ENCODE measurements around the gene RPS5.
"Not testable (repeated sequence)": the region's sequence is repeated elsewhere in the genome, so short reads cannot be mapped to it uniquely, and the experiment has no call there.

The RPS5 gene

GRCh38 chr19:58386576-58387337 lies at the start of gene RPS5:
Gene RPS5, plus strand, starts transcription at chr19:58387269. Its CDS starts 869 bp downstream, at chr19:58388138.
- Mint-ChIP-seq H3K36me3 (ENCODE audit: insufficient read depth) (peaks cover 63% of the 10 kb centered on the region), H3K27ac (ENCODE audit: low read depth) (peak within 1 kb of the TSS; percentile 98), H3K9me3 (no peaks in the 10 kb centered on the region), H3K27me3 (no peaks in the 10 kb centered on the region), H3K4me1 (peaks cover 29% of the 10 kb centered on the region), H3K4me3 (peak within 1 kb of the TSS; percentile 89)
- DNase-seq (ENCODE audit: low spot score in 2 of 2) (peak; percentile 83 to 95), ATAC-seq (replicated peaks; ENCODE audit: extremely low read depth, poor library complexity, severe bottlenecking) (peak; percentile 95)

GRCh38 chr19:58338336-58338735 lies 48.7 kb upstream of the RPS5 start:
- no peaks in the 10 kb centered on the region for H3K9me3 Mint-ChIP-seq
- ATAC-seq (replicated peaks; ENCODE audit: extremely low read depth, poor library complexity, severe bottlenecking) (no peak), DNase-seq (ENCODE audit: low spot score in 2 of 2) (no peak)
- H3K4me3 Mint-ChIP-seq: no peak overlapping the region
- H3K4me1 Mint-ChIP-seq: peaks cover 6% of the 10 kb centered on the region
- H3K27ac Mint-ChIP-seq (ENCODE audit: low read depth): no peak overlapping the region
- H3K27me3 Mint-ChIP-seq: no peaks in the 10 kb centered on the region
- peaks cover 6% of the 10 kb centered on the region for H3K36me3 Mint-ChIP-seq (ENCODE audit: insufficient read depth)

GRCh38 chr19:58338825-58339558 lies 48.1 kb upstream of the RPS5 start:
- H3K27me3 Mint-ChIP-seq: no peaks in the 10 kb centered on the region
- no peak overlapping the region for H3K4me3 Mint-ChIP-seq
- H3K27ac Mint-ChIP-seq (ENCODE audit: low read depth): peak overlapping the region; percentile 49
- H3K4me1 Mint-ChIP-seq: peaks cover 6% of the 10 kb centered on the region
- peaks cover 6% of the 10 kb centered on the region for H3K36me3 Mint-ChIP-seq (ENCODE audit: insufficient read depth)
- DNase-seq (ENCODE audit: low spot score in 2 of 2): no peak
- ATAC-seq (replicated peaks; ENCODE audit: extremely low read depth, poor library complexity, severe bottlenecking): no peak
- H3K9me3 Mint-ChIP-seq: no peaks in the 10 kb centered on the region

- Mint-ChIP-seq H3K4me1 (peaks cover 24% of the 10 kb centered on the region), H3K36me3 (ENCODE audit: insufficient read depth) (peaks cover 4% of the 10 kb centered on the region)
- DNase-seq (ENCODE audit: low spot score in 2 of 2): no peak
Measured at GRCh38 chr19:58345558-58345957, 41.5 kb upstream of the RPS5 start.

GRCh38 chr19:58346961-58347929 lies 39.8 kb upstream of the RPS5 start:
- Mint-ChIP-seq H3K4me3 (peak overlapping the region; percentile 86), H3K36me3 (ENCODE audit: insufficient read depth) (peaks cover 4% of the 10 kb centered on the region), H3K4me1 (peaks cover 24% of the 10 kb centered on the region), H3K9me3 (no peaks in the 10 kb centered on the region), H3K27me3 (no peaks in the 10 kb centered on the region), H3K27ac (ENCODE audit: low read depth) (peak overlapping the region; percentile 91)
- peak; percentile 37 to 49 for DNase-seq (ENCODE audit: low spot score in 2 of 2)
- peak; percentile 85 for ATAC-seq (replicated peaks; ENCODE audit: extremely low read depth, poor library complexity, severe bottlenecking)

More at GRCh38 chr19:58345558-58345957, 41.5 kb upstream of the RPS5 start:
- Mint-ChIP-seq H3K4me3 (peak overlapping the region; percentile 86), H3K27ac (ENCODE audit: low read depth) (peak overlapping the region; percentile 56), H3K9me3 (no peaks in the 10 kb centered on the region), H3K27me3 (no peaks in the 10 kb centered on the region)
- ATAC-seq (replicated peaks; ENCODE audit: extremely low read depth, poor library complexity, severe bottlenecking): no peak

GRCh38 chr19:58348080-58348479 lies 39.0 kb upstream of the RPS5 start:
- Mint-ChIP-seq H3K4me3 (peak overlapping the region; percentile 86), H3K4me1 (peaks cover 24% of the 10 kb centered on the region), H3K27ac (ENCODE audit: low read depth) (peak overlapping the region; percentile 91)
- H3K27me3 Mint-ChIP-seq; H3K36me3 Mint-ChIP-seq (ENCODE audit: insufficient read depth); DNase-seq (ENCODE audit: low spot score in 2 of 2); H3K9me3 Mint-ChIP-seq: not testable (repeated sequence)
- peak; percentile 6 for ATAC-seq (replicated peaks; ENCODE audit: extremely low read depth, poor library complexity, severe bottlenecking)

- Mint-ChIP-seq H3K36me3 (ENCODE audit: insufficient read depth) (peaks cover 4% of the 10 kb centered on the region), H3K27ac (ENCODE audit: low read depth) (peak overlapping the region; percentile 9), H3K4me3 (no peak overlapping the region), H3K9me3 (no peaks in the 10 kb centered on the region), H3K4me1 (peaks cover 24% of the 10 kb centered on the region), H3K27me3 (no peaks in the 10 kb centered on the region)
- no peak for DNase-seq (ENCODE audit: low spot score in 2 of 2)
- ATAC-seq (replicated peaks; ENCODE audit: extremely low read depth, poor library complexity, severe bottlenecking): no peak
Measured at GRCh38 chr19:58349590-58349989, 37.5 kb upstream of the RPS5 start.

- Mint-ChIP-seq H3K27me3 (no peaks in the 10 kb centered on the region), H3K27ac (ENCODE audit: low read depth) (peak overlapping the region; percentile 9), H3K9me3 (no peaks in the 10 kb centered on the region), H3K4me1 (peaks cover 24% of the 10 kb centered on the region), H3K36me3 (ENCODE audit: insufficient read depth) (peaks cover 4% of the 10 kb centered on the region), H3K4me3 (no peak overlapping the region)
- ATAC-seq (replicated peaks; ENCODE audit: extremely low read depth, poor library complexity, severe bottlenecking) (no peak), DNase-seq (ENCODE audit: low spot score in 2 of 2) (no peak)
Measured at GRCh38 chr19:58350001-58350861, 36.8 kb upstream of the RPS5 start.

GRCh38 chr19:58350871-58351557 lies 36.1 kb upstream of the RPS5 start:
- Mint-ChIP-seq H3K27me3 (no peaks in the 10 kb centered on the region), H3K27ac (ENCODE audit: low read depth) (no peak overlapping the region), H3K4me3 (no peak overlapping the region), H3K9me3 (no peaks in the 10 kb centered on the region), H3K36me3 (ENCODE audit: insufficient read depth) (peaks cover 5% of the 10 kb centered on the region), H3K4me1 (peaks cover 18% of the 10 kb centered on the region)
- no peak for DNase-seq (ENCODE audit: low spot score in 2 of 2)
- ATAC-seq (replicated peaks; ENCODE audit: extremely low read depth, poor library complexity, severe bottlenecking): no peak

- H3K36me3 Mint-ChIP-seq (ENCODE audit: insufficient read depth): peaks cover 5% of the 10 kb centered on the region
- ATAC-seq (replicated peaks; ENCODE audit: extremely low read depth, poor library complexity, severe bottlenecking) (no peak), DNase-seq (ENCODE audit: low spot score in 2 of 2) (no peak)
- no peaks in the 10 kb centered on the region for H3K9me3 Mint-ChIP-seq
- H3K4me3 Mint-ChIP-seq: no peak overlapping the region
- H3K27me3 Mint-ChIP-seq: no peaks in the 10 kb centered on the region
- H3K27ac Mint-ChIP-seq (ENCODE audit: low read depth): no peak overlapping the region
- peaks cover 16% of the 10 kb centered on the region for H3K4me1 Mint-ChIP-seq
Measured at GRCh38 chr19:58351558-58351878, 35.6 kb upstream of the RPS5 start.

- H3K9me3 Mint-ChIP-seq: no peaks in the 10 kb centered on the region
- no peak for ATAC-seq (replicated peaks; ENCODE audit: extremely low read depth, poor library complexity, severe bottlenecking)
- peaks cover 5% of the 10 kb centered on the region for H3K36me3 Mint-ChIP-seq (ENCODE audit: insufficient read depth)
- no peak overlapping the region for H3K4me3 Mint-ChIP-seq
- H3K27ac Mint-ChIP-seq (ENCODE audit: low read depth): no peak overlapping the region
- H3K27me3 Mint-ChIP-seq: no peaks in the 10 kb centered on the region
- DNase-seq (ENCODE audit: low spot score in 2 of 2): no peak
- H3K4me1 Mint-ChIP-seq: peaks cover 13% of the 10 kb centered on the region
Measured at GRCh38 chr19:58351990-58352755, 34.9 kb upstream of the RPS5 start.
